HepG2 (cell line): ENCODE results near the gene CRADD.

Source experiments
- ELF1 ChIP-seq: sonication (generic); formaldehyde crosslinking; IDR thresholded peaks from 2 replicates; pipeline ENCODE4 v1.4.0; 2020; ENCODE audit warnings: missing genetic modification reagents
- FOXC1 ChIP-seq: sonication (generic); formaldehyde crosslinking; IDR thresholded peaks from 2 replicates; pipeline ENCODE4 v1.8.0; 2022; ENCODE audit warnings: mild to moderate bottlenecking, missing genetic modification reagents, borderline replicate concordance
- HNRNPK ChIP-seq: fragments of 200-400 bp; formaldehyde crosslinking; IDR thresholded peaks from 2 replicates; pipeline ENCODE4 v1.6.1; 2018; ENCODE audit warnings: low read length, low read depth, moderate library complexity, mild to moderate bottlenecking; ENCODE audit not compliant: poor library complexity, severe bottlenecking
- JUN ChIP-seq: sonication (generic); formaldehyde crosslinking; IDR thresholded peaks from 2 replicates; pipeline ENCODE4 v1.4.0; 2020; ENCODE audit warnings: mild to moderate bottlenecking, missing genetic modification reagents
- MAZ ChIP-seq, 2 experiments: sonication (generic) in 1 of 2; formaldehyde crosslinking in 1 of 2; IDR thresholded peaks; 2 replicates each; pipeline versions ENCODE4 v1.5.0 to v1.6.1; 2012 to 2020; ENCODE audit warnings: low read depth in 2 of 2, mild to moderate bottlenecking in 2 of 2, borderline replicate concordance in 1 of 2, improper control_type of control experiment in 1 of 2, low read length in 1 of 2, missing genetic modification reagents in 1 of 2, moderate library complexity in 1 of 2
- RAD21 ChIP-seq: fragments of 450-650 bp; formaldehyde crosslinking; IDR thresholded peaks from 2 replicates; pipeline ENCODE4 v1.5.0; 2020; ENCODE audit warnings: mild to moderate bottlenecking
- RFX5 ChIP-seq: IDR thresholded peaks from 2 replicates; pipeline ENCODE4 v1.6.1; 2011; ENCODE audit warnings: low read depth, low read length, improper control_type of control experiment
- TF ChIP-seq, protein P1 (sequence below): IDR thresholded peaks from 2 replicates; pipeline ENCODE4 v1.6.1; 2016; ENCODE audit warnings: control low read depth

DNA sequence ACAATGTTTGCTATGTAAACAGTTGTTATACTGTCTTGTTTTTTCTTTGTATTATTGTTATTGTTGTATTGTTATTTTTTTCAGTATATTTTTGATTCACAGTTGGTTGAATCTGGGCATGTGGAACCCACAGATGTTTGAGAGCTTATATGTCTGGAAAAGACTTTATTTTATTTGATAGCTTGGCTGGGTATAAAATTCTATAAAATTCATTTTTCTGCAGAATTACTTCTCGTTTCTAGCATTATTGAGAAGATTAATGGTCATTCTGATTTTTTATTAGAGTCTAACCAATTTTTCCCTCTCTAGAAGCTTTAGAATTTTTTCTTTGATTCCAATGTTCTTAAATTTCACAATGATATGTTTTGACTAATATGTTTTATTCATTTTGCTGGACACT lies 188.6 kb downstream of the CRADD start:
- TF ChIP-seq RAD21 (CRISPR knock-in tag): no peak
- no peak for TF ChIP-seq RFX5
- no peak for TF ChIP-seq JUN (CRISPR knock-in tag)
- no peak for TF ChIP-seq MAZ (IDR thresholded peaks at IDR 0.05; ENCODE audit: borderline replicate concordance, low read depth, low read length)
- no peak for TF ChIP-seq MAZ (CRISPR knock-in tag; IDR thresholded peaks at IDR 0.05; ENCODE audit: low read depth)
- TF ChIP-seq, protein P1, sequence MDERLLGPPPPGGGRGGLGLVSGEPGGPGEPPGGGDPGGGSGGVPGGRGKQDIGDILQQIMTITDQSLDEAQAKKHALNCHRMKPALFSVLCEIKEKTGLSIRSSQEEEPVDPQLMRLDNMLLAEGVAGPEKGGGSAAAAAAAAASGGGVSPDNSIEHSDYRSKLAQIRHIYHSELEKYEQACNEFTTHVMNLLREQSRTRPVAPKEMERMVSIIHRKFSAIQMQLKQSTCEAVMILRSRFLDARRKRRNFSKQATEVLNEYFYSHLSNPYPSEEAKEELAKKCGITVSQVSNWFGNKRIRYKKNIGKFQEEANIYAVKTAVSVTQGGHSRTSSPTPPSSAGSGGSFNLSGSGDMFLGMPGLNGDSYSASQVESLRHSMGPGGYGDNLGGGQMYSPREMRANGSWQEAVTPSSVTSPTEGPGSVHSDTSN (CRISPR knock-in tag): no peak
- TF ChIP-seq HNRNPK: no peak
- no peak for TF ChIP-seq FOXC1
- TF ChIP-seq ELF1 (CRISPR knock-in tag): no peak
